Astrocyte of the cerebellum (primary cell): ENCODE data around the gene SLC25A46.

Experiments used
- DNase-seq: peaks from one replicate; pipeline ENCODE4 v3.0.0-alpha.2; 2011; ENCODE audit warnings: low read depth
- H3K4me3 ChIP-seq: 2 replicates; pipeline ENCODE4 v1.5.1; 2011; ENCODE audit warnings: mild to moderate bottlenecking, low read depth, low read length, moderate library complexity
- CTCF ChIP-seq: IDR thresholded peaks from 2 replicates; pipeline ENCODE4 v1.5.1; 2012; ENCODE audit warnings: low read length, low read depth, moderate library complexity, mild to moderate bottlenecking; ENCODE audit errors: missing control alignments
- in situ Hi-C: cut with HindIII; loops from 2 replicates; pipeline ENCODE4 v1.10.0; 2017; ENCODE audit warnings: low sequenced_read_pairs

The SLC25A46 gene

GRCh38 chr5:110753600-110753999 lies 14.8 kb downstream of the SLC25A46 start:
- no peak overlapping the region for H3K4me3 ChIP-seq
- DNase-seq: no peak
- in situ Hi-C loops: no loop called here
- TF ChIP-seq CTCF: no peak

GRCh38 chr5:110754181-110754580 lies 15.4 kb downstream of the SLC25A46 start:
- no peak for DNase-seq
- no peak overlapping the region for H3K4me3 ChIP-seq
- no peak for TF ChIP-seq CTCF
- in situ Hi-C loops: no loop called here

- in situ Hi-C loops: no loop called here
- H3K4me3 ChIP-seq: no peak overlapping the region
- TF ChIP-seq CTCF: peak; percentile 36
- peak; percentile 56 for DNase-seq
Measured at GRCh38 chr5:110757118-110757729, 18.4 kb downstream of the SLC25A46 start.

- in situ Hi-C loops: no loop called here
- no peak for DNase-seq
- TF ChIP-seq CTCF: no peak
- H3K4me3 ChIP-seq: no peak overlapping the region
Measured at GRCh38 chr5:110760158-110760557, 21.4 kb downstream of the SLC25A46 start.

GRCh38 chr5:110768138-110768860 lies 29.5 kb downstream of the SLC25A46 start:
- DNase-seq: no peak
- H3K4me3 ChIP-seq: no peak overlapping the region
- TF ChIP-seq CTCF: no peak
- in situ Hi-C loops: no loop called here

GRCh38 chr5:110769000-110769681 lies 30.3 kb downstream of the SLC25A46 start:
- TF ChIP-seq CTCF: no peak
- no peak overlapping the region for H3K4me3 ChIP-seq
- DNase-seq: no peak
- in situ Hi-C loops: no loop called here
